Fibroblast of lung (primary cell): Measurements from ENCODE around the gene BPTF. TPM values are rescaled to one million over a fixed set of nuclear protein-coding genes. Genes with fewer than 3 reads are reported as not detected.

Experiments used
- DNase-seq, 2 donors: peaks; one replicate each; pipeline versions ENCODE4 v3.0.0 to v3.0.0-alpha.2; 2010; ENCODE audit warnings: low read depth in 2 of 2
- H2AFZ ChIP-seq: 2 replicates; pipeline ENCODE4 v1.5.1; 2012; ENCODE audit warnings: low read length, control low read depth, inconsistent platforms
- H3K27ac ChIP-seq: 2 replicates; pipeline ENCODE4 v1.5.1; 2011; ENCODE audit warnings: low read length, control low read depth; ENCODE audit not compliant: insufficient read depth
- H3K27me3 ChIP-seq: 2 replicates; pipeline ENCODE4 v1.5.1; 2011; ENCODE audit warnings: mild to moderate bottlenecking, low read length; ENCODE audit not compliant: control insufficient read depth, insufficient read depth
- H3K36me3 ChIP-seq: 2 replicates; pipeline ENCODE4 v1.5.1; 2011; ENCODE audit warnings: low read length; ENCODE audit not compliant: control insufficient read depth, insufficient read depth
- H3K4me1 ChIP-seq: 2 replicates; pipeline ENCODE4 v1.5.1; 2011; ENCODE audit warnings: low read length; ENCODE audit not compliant: control insufficient read depth, insufficient read depth; ENCODE audit errors: extremely low read depth
- H3K4me2 ChIP-seq: 2 replicates; pipeline ENCODE4 v1.5.1; 2011; ENCODE audit warnings: low read length, control low read depth; ENCODE audit not compliant: insufficient read depth; ENCODE audit errors: extremely low read depth
- H3K4me3 ChIP-seq, 4 experiments: fragments of 200-600 bp in 1 of 4; sonication (generic) in 1 of 4; replicated peaks in 1 of 4; 2 replicates each; pipeline ENCODE4 v1.5.1; 2011 to 2016; ENCODE audit warnings: low read length in 4 of 4, low read depth in 3 of 4, mild to moderate bottlenecking in 3 of 4, control low read depth in 2 of 4, inconsistent platforms in 1 of 4, mixed read lengths in 1 of 4; ENCODE audit not compliant: insufficient read depth in 1 of 4; ENCODE audit errors: control extremely low read depth in 1 of 4
- H3K79me2 ChIP-seq: 2 replicates; pipeline ENCODE4 v1.5.1; 2012; ENCODE audit warnings: mild to moderate bottlenecking, low read length, inconsistent platforms; ENCODE audit not compliant: control insufficient read depth, insufficient read depth
- H3K9ac ChIP-seq: 2 replicates; pipeline ENCODE4 v1.5.1; 2011; ENCODE audit warnings: mild to moderate bottlenecking, low read length, control low read depth; ENCODE audit not compliant: insufficient read depth
- H3K9me3 ChIP-seq: 2 replicates; pipeline ENCODE4 v1.5.1; 2012; ENCODE audit warnings: low read depth, low read length; ENCODE audit not compliant: control insufficient read depth, insufficient read depth
- H4K20me1 ChIP-seq: 2 replicates; pipeline ENCODE4 v1.5.1; 2011; ENCODE audit warnings: low read length; ENCODE audit not compliant: control insufficient read depth, insufficient read depth; ENCODE audit errors: extremely low read depth
- EZH2 ChIP-seq: IDR thresholded peaks from 2 replicates; pipeline ENCODE4 v1.5.1; 2012; ENCODE audit warnings: low read length, control low read depth, mild to moderate bottlenecking; ENCODE audit errors: missing control alignments
- polyA plus RNA-seq, 2 donors: library from polyadenylated mRNA; depleted of rRNA in 1 of 2; stranded (reverse) in 1 of 2; unstranded in 1 of 2; fragments of >200 nt; gene quantifications; 2 replicates each; pipeline ENCODE4 v1.2.1, GENCODE V29; 2011 to 2012; ENCODE audit warnings: missing spikeins in 1 of 2
- total RNA-seq: library from RNA; depleted of rRNA; stranded (reverse); fragments of >200 nt; gene quantifications from 2 replicates; pipeline ENCODE4 v1.2.1, GENCODE V29; 2014
- TF ChIP-seq, protein P1 (sequence below), 2 donors: IDR thresholded peaks in 1 of 2; conservative IDR thresholded peaks in 1 of 2; 1 replicate in 1 of 2; 2 replicates in 1 of 2; pipeline ENCODE4 v1.5.1; 2011 to 2012; ENCODE audit warnings: low read length in 2 of 2, control low read depth in 1 of 2, inconsistent platforms in 1 of 2, low read depth in 1 of 2, mild to moderate bottlenecking in 1 of 2

BPTF gene
- total and polyA plus RNA-seq, 2 donors (not counting 1 experiment from before 2014, with no cell fraction given), result 35.8 to 38.6 TPM

DNA sequence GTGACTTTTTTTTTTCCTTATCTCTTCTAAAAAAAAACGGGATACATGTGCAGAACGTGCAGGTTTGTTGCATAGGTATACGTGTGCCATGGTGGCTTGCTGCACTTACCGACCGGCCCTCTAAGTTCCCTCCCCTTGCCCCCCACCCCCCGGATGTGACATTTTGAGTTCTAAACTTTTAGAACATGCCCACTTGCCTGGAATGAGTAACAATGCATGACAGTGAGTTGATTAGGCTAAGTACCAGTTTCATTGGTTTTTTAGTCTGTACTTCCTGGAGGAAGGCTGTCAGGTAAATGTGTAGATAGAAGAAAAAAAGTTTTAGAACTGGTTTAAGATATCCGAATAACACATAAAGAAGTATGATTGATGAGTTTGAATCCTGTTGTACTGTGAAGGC, 4.0 kb downstream of the BPTF start:
- DNase-seq, result peak in 1 of 2 donors; percentile 19
- no peaks in the 10 kb centered on the region for H4K20me1 ChIP-seq
- H3K9me3 ChIP-seq, result no peaks in the 10 kb centered on the region
- TF ChIP-seq, protein P1, sequence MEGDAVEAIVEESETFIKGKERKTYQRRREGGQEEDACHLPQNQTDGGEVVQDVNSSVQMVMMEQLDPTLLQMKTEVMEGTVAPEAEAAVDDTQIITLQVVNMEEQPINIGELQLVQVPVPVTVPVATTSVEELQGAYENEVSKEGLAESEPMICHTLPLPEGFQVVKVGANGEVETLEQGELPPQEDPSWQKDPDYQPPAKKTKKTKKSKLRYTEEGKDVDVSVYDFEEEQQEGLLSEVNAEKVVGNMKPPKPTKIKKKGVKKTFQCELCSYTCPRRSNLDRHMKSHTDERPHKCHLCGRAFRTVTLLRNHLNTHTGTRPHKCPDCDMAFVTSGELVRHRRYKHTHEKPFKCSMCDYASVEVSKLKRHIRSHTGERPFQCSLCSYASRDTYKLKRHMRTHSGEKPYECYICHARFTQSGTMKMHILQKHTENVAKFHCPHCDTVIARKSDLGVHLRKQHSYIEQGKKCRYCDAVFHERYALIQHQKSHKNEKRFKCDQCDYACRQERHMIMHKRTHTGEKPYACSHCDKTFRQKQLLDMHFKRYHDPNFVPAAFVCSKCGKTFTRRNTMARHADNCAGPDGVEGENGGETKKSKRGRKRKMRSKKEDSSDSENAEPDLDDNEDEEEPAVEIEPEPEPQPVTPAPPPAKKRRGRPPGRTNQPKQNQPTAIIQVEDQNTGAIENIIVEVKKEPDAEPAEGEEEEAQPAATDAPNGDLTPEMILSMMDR (conservative IDR thresholded peaks at IDR 0.05 in 1 of 2, IDR thresholded peaks at IDR 0.05 in 1 of 2; ENCODE audit: low read depth in 1 of 2, low read length in 2 of 2), result no peak
- no peak for TF ChIP-seq EZH2
- no peak overlapping the region for H3K4me3 ChIP-seq
- H3K79me2 ChIP-seq, result peaks cover 67% of the 10 kb centered on the region
- no peak overlapping the region for H2AFZ ChIP-seq
- H3K4me1 ChIP-seq, result peaks cover 9% of the 10 kb centered on the region
- H3K27me3 ChIP-seq, result no peaks in the 10 kb centered on the region
- no peak overlapping the region for H3K27ac ChIP-seq
- H3K4me2 ChIP-seq, result no peak overlapping the region
- no peaks in the 10 kb centered on the region for H3K36me3 ChIP-seq
- H3K9ac ChIP-seq, result no peak overlapping the region

- Histone ChIP-seq H3K36me3 (no peaks in the 10 kb centered on the region), H3K4me3 (no peak overlapping the region), H3K9ac (no peak overlapping the region), H3K27ac (no peak overlapping the region), H3K9me3 (no peaks in the 10 kb centered on the region), H4K20me1 (no peaks in the 10 kb centered on the region), H3K4me1 (peaks cover 16% of the 10 kb centered on the region), H3K79me2 (peaks cover 78% of the 10 kb centered on the region), H3K4me2 (no peak overlapping the region), H3K27me3 (no peaks in the 10 kb centered on the region), H2AFZ (no peak overlapping the region)
- TF ChIP-seq, protein P1 (conservative IDR thresholded peaks at IDR 0.05 in 1 of 2, IDR thresholded peaks at IDR 0.05 in 1 of 2; ENCODE audit: low read depth in 1 of 2, low read length in 2 of 2), result no peak
- TF ChIP-seq EZH2, result no peak
- peak in 1 of 2 donors; percentile 12 for DNase-seq
Measured at GRCh38 chr17:67830440-67830839, 5.1 kb downstream of the BPTF start.

- Histone ChIP-seq H3K9ac (no peak overlapping the region), H3K27me3 (no peaks in the 10 kb centered on the region), H4K20me1 (no peaks in the 10 kb centered on the region), H3K4me3 (no peak overlapping the region), H3K27ac (no peak overlapping the region), H3K9me3 (no peaks in the 10 kb centered on the region), H3K4me1 (peaks cover 16% of the 10 kb centered on the region), H3K4me2 (peak overlapping the region; percentile 4), H3K79me2 (peaks cover 75% of the 10 kb centered on the region), H2AFZ (no peak overlapping the region), H3K36me3 (no peaks in the 10 kb centered on the region)
- TF ChIP-seq, protein P1 (conservative IDR thresholded peaks at IDR 0.05 in 1 of 2, IDR thresholded peaks at IDR 0.05 in 1 of 2; ENCODE audit: low read depth in 1 of 2, low read length in 2 of 2), result no peak
- no peak for TF ChIP-seq EZH2
- DNase-seq, result no peak
Measured at GRCh38 chr17:67831268-67831667, 6.0 kb downstream of the BPTF start.
